ENCODE data around the gene UNC5CL. TPM values are rescaled to one million over a fixed set of nuclear protein-coding genes. Genes with fewer than 3 reads are reported as not detected.

Gene UNC5CL
- total and polyA plus RNA-seq, 2 of the 8 experiments (the other 6 are each of a cell fraction or from before 2014, with no cell fraction given), result 1.3 to 1.7 TPM

DNA sequence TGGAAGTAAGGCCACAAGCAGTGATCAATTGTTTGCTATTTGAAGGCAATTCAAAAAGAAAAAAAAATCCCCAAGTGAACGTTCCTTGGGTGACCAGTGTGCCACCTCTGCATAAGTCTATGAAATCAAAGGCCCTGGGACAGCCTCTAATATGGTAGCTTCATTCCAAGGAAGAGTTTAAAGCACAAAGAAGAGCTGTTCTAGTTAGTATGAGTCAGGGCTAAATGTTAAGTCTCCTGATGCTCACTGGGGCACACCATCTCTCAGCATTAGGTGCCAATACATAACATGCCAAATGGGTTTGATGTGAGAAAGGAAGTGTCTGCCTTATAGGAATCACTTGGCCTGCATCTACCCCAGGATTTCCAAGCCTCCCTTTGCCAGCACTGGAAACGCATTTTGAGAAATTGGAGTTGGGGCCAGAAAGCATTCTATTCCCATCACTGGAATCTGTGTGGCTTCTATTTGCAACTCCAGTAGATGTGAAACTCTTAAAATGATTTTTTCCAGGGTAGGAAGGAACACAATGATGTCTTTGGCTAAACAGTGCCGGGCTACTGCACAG, 13.0 kb downstream of the UNC5CL start:
- H3K23me2 ChIP-seq (ENCODE audit: low read depth, low read length), result peaks cover 7% of the 10 kb centered on the region
- peaks cover 0 to 11% (median 3%) of the 10 kb centered on the region in 4 experiments; a peak in 5 of 7 replicates for H3K4me1 ChIP-seq (replicated peaks in 1 of 4; ENCODE audit: control insufficient read depth in 3 of 4, insufficient read depth in 4 of 4, low read length in 3 of 4)
- DNase-seq (ENCODE audit: low read depth in 1 of 2, low spot score in 2 of 2), result no peak
- H2BK20ac ChIP-seq (ENCODE audit: low read length), result no peak overlapping the region
- no peak overlapping the region for H2BK5ac ChIP-seq (ENCODE audit: low read depth, low read length)
- no peaks in the 10 kb centered on the region for H3K79me1 ChIP-seq (ENCODE audit: low read depth, low read length)
- H3K79me2 ChIP-seq (ENCODE audit: control insufficient read depth in 1 of 2, insufficient read depth in 2 of 2, low read length in 2 of 2), result no peaks in the 10 kb centered on the region
- H3K56ac ChIP-seq (replicated peaks; ENCODE audit: insufficient read length, low read depth, low read length), result no peak overlapping the region
- H3K9ac ChIP-seq (replicated peaks in 1 of 4; ENCODE audit: extremely low read depth in 1 of 4, low read depth in 3 of 4, low read length in 3 of 4), result no peak overlapping the region
- POLR2A ChIA-PET (ENCODE audit: partially characterized antibody), result interaction anchor here (1.0 to 1.5 kb wide), 2 partner anchors 10 to 108 kb away, joined by 3 to 4 read pairs; no protein-coding TSS in a partner anchor
- WGBS, 2 experiments (ENCODE audit: extremely low coverage in 1 of 2, insufficient coverage in 1 of 2, insufficient read length in 1 of 2, insufficient replicate concordance in 2 of 2, low coverage in 1 of 2, low lambda C conversion rate in 2 of 2, missing lambda C conversion rate in 1 of 2), result 86% methylated on average over 3 of the region's 3 CpGs; no CpG with 5 or more reads in 1 of the 2 experiments
- H2BK12ac ChIP-seq (ENCODE audit: low read depth, low read length), result no peak overlapping the region
- CTCF ChIA-PET (ENCODE audit: partially characterized antibody), result interaction anchor here (0.6 to 11.8 kb wide), 16 partner anchors 8 to 178 kb away, joined by 3 to 199 read pairs (median 16); partner anchors contain the start of genes APOBEC2, TSPO2 and UNC5CL
- TF ChIP-seq YY1 (IDR thresholded peaks at IDR 0.05; ENCODE audit: low read depth, low read length), result no peak
- H2AFZ ChIP-seq (ENCODE audit: low read length), result no peak overlapping the region
- H3K4me2 ChIP-seq (ENCODE audit: insufficient read depth in 1 of 2, low read depth in 2 of 2, low read length in 2 of 2), result peak overlapping the region in 1 of 2 experiments; percentile 88; a peak in 1 of 4 replicates
- H4K5ac ChIP-seq (ENCODE audit: insufficient read length, low read depth, low read length), result no peak overlapping the region
- H3K27me3 ChIP-seq (replicated peaks in 1 of 4; ENCODE audit: control insufficient read depth in 3 of 4, extremely low read depth in 1 of 4, insufficient read depth in 3 of 4, low read length in 3 of 4), result no peaks in the 10 kb centered on the region; a peak in 1 of 7 replicates
- no peak for FAIRE-seq
- H4K8ac ChIP-seq (ENCODE audit: extremely low read depth, insufficient read depth, low read length), result 0 out of 2 replicates have a peak overlapping the region, but pooled peaks have one; percentile 66
- no peak overlapping the region for H3K4ac ChIP-seq (replicated peaks; ENCODE audit: insufficient read length, low read depth, low read length)
- H2BK15ac ChIP-seq (ENCODE audit: low read length), result 0 out of 2 replicates have a peak overlapping the region, but pooled peaks have one; percentile 20
- H4K91ac ChIP-seq (replicated peaks; ENCODE audit: insufficient read length, low read length), result no peak overlapping the region
- H3K14ac ChIP-seq (ENCODE audit: insufficient read length), result no peak overlapping the region
- H3K18ac ChIP-seq (ENCODE audit: extremely low read depth, low read length), result no peak overlapping the region
- H3K27ac ChIP-seq (ENCODE audit: low read depth, low read length), result no peak overlapping the region
- H4K20me1 ChIP-seq (replicated peaks in 1 of 2; ENCODE audit: control insufficient read depth in 1 of 2, insufficient read depth in 2 of 2, low read length in 2 of 2), result no peaks in the 10 kb centered on the region
- H3K23ac ChIP-seq (ENCODE audit: insufficient read length), result no peak overlapping the region
- no peak overlapping the region for H2BK120ac ChIP-seq (replicated peaks; ENCODE audit: low read depth, low read length)
- H3K9me3 ChIP-seq (ENCODE audit: insufficient read depth in 2 of 2, low read depth in 1 of 2, low read length in 1 of 2), result no peaks in the 10 kb centered on the region
- H2AK5ac ChIP-seq (ENCODE audit: low read depth, low read length), result no peak overlapping the region
- no peak overlapping the region for H3K4me3 ChIP-seq (ENCODE audit: extremely low read depth in 1 of 4, insufficient read depth in 2 of 4, low read depth in 3 of 4, low read length in 4 of 4)
- H3K36me3 ChIP-seq (ENCODE audit: control insufficient read depth in 2 of 4, insufficient read depth in 4 of 4, low read length in 3 of 4), result no peaks in the 10 kb centered on the region

All from H1 (cell line).